Lung (tissue), 12 donors: ENCODE results near the gene RTL1. TPM values are rescaled to one million over a fixed set of nuclear protein-coding genes. Genes with fewer than 3 reads are reported as not detected.

Experiments
- ATAC-seq: fragments of 200-7000 bp; cut with Tn5 transposase; one replicate; pipeline ENCODE4 v1.9.1; 2020; ENCODE audit warnings: moderate number of reproducible peaks; ENCODE audit not compliant: insufficient read depth, low FRiP score
- DNase-seq, 3 donors: peaks; one replicate each; pipeline ENCODE4 v3.0.0-alpha.2; 2013 to 2017
- H3K27ac ChIP-seq, 2 donors: one replicate each; pipeline ENCODE4 v1.5.1; 2013; ENCODE audit warnings: mild to moderate bottlenecking in 2 of 2, moderate library complexity in 2 of 2, control low read depth in 1 of 2, inconsistent platforms in 1 of 2, low read depth in 1 of 2, low read length in 1 of 2
- H3K27me3 ChIP-seq, 3 donors: one replicate each; pipeline ENCODE4 v1.5.1; 2013; ENCODE audit warnings: low read length in 2 of 3; ENCODE audit not compliant: control insufficient read depth in 3 of 3, insufficient read depth in 3 of 3
- H3K36me3 ChIP-seq, 4 donors: one replicate each; pipeline ENCODE4 v1.5.1; 2013; ENCODE audit warnings: low read length in 4 of 4, mild to moderate bottlenecking in 1 of 4, moderate library complexity in 1 of 4; ENCODE audit not compliant: control insufficient read depth in 4 of 4, insufficient read depth in 4 of 4
- H3K4me1 ChIP-seq, 5 donors: one replicate each; pipeline ENCODE4 v1.5.1; 2013; ENCODE audit warnings: low read length in 5 of 5, mild to moderate bottlenecking in 2 of 5, moderate library complexity in 1 of 5; ENCODE audit not compliant: control insufficient read depth in 5 of 5, insufficient read depth in 5 of 5
- H3K4me3 ChIP-seq: one replicate; pipeline ENCODE4 v1.5.1; 2013; ENCODE audit warnings: mild to moderate bottlenecking, control low read depth, moderate library complexity
- H3K9ac ChIP-seq, 2 donors: one replicate each; pipeline ENCODE4 v1.5.1; 2013; ENCODE audit warnings: low read length in 2 of 2, control low read depth in 1 of 2; ENCODE audit not compliant: insufficient read depth in 1 of 2
- H3K9me3 ChIP-seq, 4 donors: one replicate each; pipeline ENCODE4 v1.5.1; 2013; ENCODE audit warnings: low read length in 3 of 4, mild to moderate bottlenecking in 1 of 4, moderate library complexity in 1 of 4; ENCODE audit not compliant: control insufficient read depth in 4 of 4, insufficient read depth in 3 of 4
- CTCF ChIP-seq: IDR thresholded peaks from 2 replicates; pipeline ENCODE4 v1.5.1; 2012; ENCODE audit warnings: mild to moderate bottlenecking; ENCODE audit errors: control extremely low read depth, extremely low read depth
- whole genome bisulfite sequencing, 2 donors: extraction: QIAGEN DNeasy Blood & Tissue Kit; methylation state at CpG; one replicate each; pipeline ENCODE4 v1.1.7; 2013; 5-methylcytosine and 5-hydroxymethylcytosine counted together
- polyA plus RNA-seq, 2 donors: library from polyadenylated mRNA; stranded (reverse); fragments of 200-250 nt; gene quantifications; one replicate each; pipeline ENCODE4 v1.2.1, GENCODE V29; 2013
- total RNA-seq, 2 donors: library from RNA; depleted of rRNA in 1 of 2; stranded (reverse); fragments of >200 nt in 1 of 2; gene quantifications; one replicate each; pipeline ENCODE4 v1.2.1, GENCODE V29; 2014 to 2021
- donor health status: control.
- donor health status: control.
- donor health status: Bipolar disorder and iron deficiency.
- donor health status: healthy.
- donor health status: DM: yes; HTN: yes; CAD: no.

RTL1 gene
- total and polyA plus RNA-seq, 4 donors: 0.02 to 0.09 TPM; not detected in 2

- H3K27ac ChIP-seq: no peak overlapping the region
- no peak for DNase-seq
- H3K36me3 ChIP-seq: peaks cover 0 to 4% (median 0%) of the 10 kb centered on the region in 4 donors
- WGBS, 2 donors: 85 to 98% methylated on average over 8 of the region's 8 CpGs
- no peaks in the 10 kb centered on the region for H3K9me3 ChIP-seq
- peaks cover 0 to 26% (median 0%) of the 10 kb centered on the region in 5 donors for H3K4me1 ChIP-seq
- ATAC-seq: no peak
- peaks cover 0 to 1% (median 0%) of the 10 kb centered on the region in 3 donors for H3K27me3 ChIP-seq
- no peak overlapping the region for H3K9ac ChIP-seq
- H3K4me3 ChIP-seq: no peak overlapping the region
- no peak for TF ChIP-seq CTCF
Measured at GRCh38 chr14:100837805-100838350, 65.6 kb downstream of the RTL1 start.

GRCh38 chr14:100836941-100837804 lies 66.3 kb downstream of the RTL1 start:
- H3K4me1 ChIP-seq: peaks cover 0 to 20% (median 0%) of the 10 kb centered on the region in 5 donors
- no peak for ATAC-seq
- H3K9me3 ChIP-seq: no peaks in the 10 kb centered on the region
- no peak overlapping the region for H3K27ac ChIP-seq
- no peak overlapping the region for H3K4me3 ChIP-seq
- TF ChIP-seq CTCF: no peak
- H3K36me3 ChIP-seq: peaks cover 0 to 6% (median 0%) of the 10 kb centered on the region in 4 donors
- peaks cover 0 to 8% (median 0%) of the 10 kb centered on the region in 3 donors for H3K27me3 ChIP-seq
- no peak for DNase-seq
- 84 to 91% methylated on average over 26 of the region's 26 CpGs for WGBS, 2 donors
- no peak overlapping the region for H3K9ac ChIP-seq

GRCh38 chr14:100836311-100836805 lies 67.2 kb downstream of the RTL1 start:
- 92 to 95% methylated on average over 12 of the region's 12 CpGs for WGBS, 2 donors
- Histone ChIP-seq H3K9me3 (no peaks in the 10 kb centered on the region), H3K27ac (no peak overlapping the region), H3K4me1 (peaks cover 0 to 20% (median 0%) of the 10 kb centered on the region in 5 donors), H3K36me3 (peaks cover 0 to 8% (median 0%) of the 10 kb centered on the region in 4 donors), H3K27me3 (peaks cover 0 to 14% (median 0%) of the 10 kb centered on the region in 3 donors), H3K9ac (no peak overlapping the region), H3K4me3 (no peak overlapping the region)
- ATAC-seq (no peak), DNase-seq (no peak)
- no peak for TF ChIP-seq CTCF
